ENCODE data around the gene SEMA4G.

SEMA4G gene

DNA sequence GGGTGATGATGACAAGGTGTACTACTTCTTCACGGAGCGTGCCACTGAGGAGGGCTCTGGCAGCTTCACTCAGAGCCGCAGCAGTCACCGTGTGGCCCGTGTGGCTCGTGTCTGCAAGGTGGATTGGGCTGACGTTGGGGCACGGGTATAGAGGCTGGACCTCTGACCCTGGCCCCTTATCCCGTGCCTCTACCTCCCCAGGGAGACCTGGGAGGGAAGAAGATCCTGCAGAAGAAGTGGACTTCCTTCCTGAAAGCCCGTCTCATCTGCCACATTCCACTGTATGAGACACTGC is 9.5 kb downstream of the SEMA4G start:
- no peak overlapping the region for H3K27ac ChIP-seq
- TF ChIP-seq ZFX (IDR thresholded peaks at IDR 0.05; ENCODE audit: borderline replicate concordance), result no peak
- TF ChIP-seq, protein P1, sequence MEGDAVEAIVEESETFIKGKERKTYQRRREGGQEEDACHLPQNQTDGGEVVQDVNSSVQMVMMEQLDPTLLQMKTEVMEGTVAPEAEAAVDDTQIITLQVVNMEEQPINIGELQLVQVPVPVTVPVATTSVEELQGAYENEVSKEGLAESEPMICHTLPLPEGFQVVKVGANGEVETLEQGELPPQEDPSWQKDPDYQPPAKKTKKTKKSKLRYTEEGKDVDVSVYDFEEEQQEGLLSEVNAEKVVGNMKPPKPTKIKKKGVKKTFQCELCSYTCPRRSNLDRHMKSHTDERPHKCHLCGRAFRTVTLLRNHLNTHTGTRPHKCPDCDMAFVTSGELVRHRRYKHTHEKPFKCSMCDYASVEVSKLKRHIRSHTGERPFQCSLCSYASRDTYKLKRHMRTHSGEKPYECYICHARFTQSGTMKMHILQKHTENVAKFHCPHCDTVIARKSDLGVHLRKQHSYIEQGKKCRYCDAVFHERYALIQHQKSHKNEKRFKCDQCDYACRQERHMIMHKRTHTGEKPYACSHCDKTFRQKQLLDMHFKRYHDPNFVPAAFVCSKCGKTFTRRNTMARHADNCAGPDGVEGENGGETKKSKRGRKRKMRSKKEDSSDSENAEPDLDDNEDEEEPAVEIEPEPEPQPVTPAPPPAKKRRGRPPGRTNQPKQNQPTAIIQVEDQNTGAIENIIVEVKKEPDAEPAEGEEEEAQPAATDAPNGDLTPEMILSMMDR (IDR thresholded peaks at IDR 0.05), result no peak

GRCh38 chr10:100979791-100980272 is 10.5 kb downstream of the SEMA4G start:
- H3K27ac ChIP-seq, result no peak overlapping the region
- TF ChIP-seq, protein P1 (IDR thresholded peaks at IDR 0.05), result no peak
- TF ChIP-seq ZFX (IDR thresholded peaks at IDR 0.05; ENCODE audit: borderline replicate concordance), result no peak

DNA sequence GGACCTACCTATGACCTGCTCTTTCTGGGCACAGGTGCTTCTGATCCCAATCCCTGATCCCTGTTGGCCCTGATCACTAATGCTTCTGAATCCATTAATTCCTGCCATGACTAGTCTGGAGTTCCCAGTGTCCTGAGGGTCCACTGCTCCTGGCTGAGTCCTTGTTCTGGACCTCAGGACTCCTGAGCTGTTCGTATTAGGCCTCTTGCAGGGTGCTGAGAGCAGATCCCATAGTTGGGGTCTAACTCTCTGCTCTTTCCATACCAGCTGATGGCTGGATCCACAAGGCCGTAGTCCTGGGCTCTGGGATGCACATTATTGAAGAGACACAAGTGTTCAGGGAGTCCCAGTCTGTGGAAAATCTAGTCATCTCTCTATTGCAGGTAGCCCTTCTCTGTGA is 11.0 kb downstream of the SEMA4G start:
- no peak overlapping the region for H3K27ac ChIP-seq
- TF ChIP-seq ZFX (IDR thresholded peaks at IDR 0.05; ENCODE audit: borderline replicate concordance), result no peak
- TF ChIP-seq, protein P1 (IDR thresholded peaks at IDR 0.05), result no peak

GRCh38 chr10:100980711-100981110 is 11.4 kb downstream of the SEMA4G start:
- no peak overlapping the region for H3K27ac ChIP-seq
- TF ChIP-seq, protein P1 (IDR thresholded peaks at IDR 0.05), result no peak
- no peak for TF ChIP-seq ZFX (IDR thresholded peaks at IDR 0.05; ENCODE audit: borderline replicate concordance)

DNA sequence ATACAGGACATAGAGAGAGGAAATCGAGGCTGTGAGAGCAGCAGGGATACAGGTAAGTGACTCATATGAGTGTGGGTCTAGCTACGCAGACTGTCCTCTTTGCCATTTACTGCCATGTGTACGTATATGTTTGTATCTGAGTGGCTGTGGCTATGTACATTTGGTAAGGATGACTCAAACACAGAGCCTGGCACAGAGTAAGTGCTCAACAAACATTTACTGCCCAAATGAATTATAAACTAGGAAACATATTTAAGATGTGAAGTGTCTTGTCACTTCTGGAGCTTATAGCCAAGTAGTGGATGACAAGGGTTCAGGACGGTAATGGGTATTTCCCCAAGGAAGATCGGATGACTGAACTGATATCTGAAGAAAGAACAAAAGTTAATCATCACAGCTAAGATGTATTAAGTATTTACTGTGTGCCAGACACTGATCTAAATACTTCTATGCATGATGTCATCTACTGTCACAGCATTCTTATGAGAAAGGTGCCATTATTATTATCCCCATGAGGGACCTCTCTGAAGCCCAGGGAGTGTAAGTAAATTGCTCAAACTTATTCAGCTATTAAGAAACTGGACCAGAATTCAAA is 12.0 kb downstream of the SEMA4G start:
- no peak overlapping the region for H3K27ac ChIP-seq
- no peak for TF ChIP-seq ZFX (IDR thresholded peaks at IDR 0.05; ENCODE audit: borderline replicate concordance)
- TF ChIP-seq, protein P1 (IDR thresholded peaks at IDR 0.05), result no peak

DNA sequence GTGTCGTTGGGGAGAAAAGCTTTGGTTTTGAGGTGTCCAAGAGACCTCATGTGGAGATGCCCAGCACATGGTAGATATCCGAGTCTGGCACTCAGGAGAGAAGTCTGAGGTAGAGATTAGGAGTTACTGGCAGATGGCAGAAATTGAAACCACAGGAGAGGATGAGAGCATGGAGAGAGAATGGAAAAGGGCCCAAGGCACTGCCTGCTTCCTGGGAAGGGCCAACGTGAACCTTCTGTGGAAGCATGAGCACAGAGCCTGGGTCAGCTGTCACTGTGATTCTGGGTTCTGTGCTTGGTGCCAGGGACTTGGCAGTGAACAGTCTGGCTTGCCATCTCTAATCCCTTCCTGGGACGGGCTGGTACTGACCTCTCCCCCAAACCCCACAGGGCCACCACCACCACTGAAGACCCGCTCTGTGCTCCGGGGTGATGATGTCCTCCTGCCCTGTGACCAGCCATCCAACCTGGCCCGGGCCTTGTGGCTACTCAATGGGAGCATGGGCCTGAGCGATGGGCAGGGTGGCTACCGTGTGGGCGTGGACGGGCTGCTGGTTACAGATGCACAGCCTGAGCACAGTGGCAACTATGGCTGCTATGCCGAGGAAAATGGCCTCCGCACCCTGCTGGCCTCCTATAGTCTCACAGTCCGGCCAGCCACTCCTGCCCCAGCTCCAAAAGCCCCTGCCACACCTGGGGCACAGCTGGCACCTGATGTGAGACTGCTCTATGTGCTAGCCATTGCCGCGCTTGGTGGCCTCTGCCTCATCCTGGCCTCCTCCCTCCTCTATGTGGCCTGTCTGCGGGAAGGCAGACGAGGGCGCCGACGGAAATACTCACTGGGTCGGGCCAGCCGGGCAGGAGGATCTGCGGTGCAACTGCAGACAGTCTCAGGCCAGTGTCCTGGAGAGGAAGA is 13.9 kb downstream of the SEMA4G start:
- TF ChIP-seq, protein P1 (IDR thresholded peaks at IDR 0.05), result no peak
- TF ChIP-seq ZFX (IDR thresholded peaks at IDR 0.05; ENCODE audit: borderline replicate concordance), result no peak

More for the DNA sequence above, 13.9 kb downstream of the SEMA4G start:
- H3K27ac ChIP-seq, result no peak overlapping the region

Measured in 22Rv1 (cell line).